Mucosa of descending colon (tissue), 3 donors: ENCODE data around the gene COX17. TPM values are rescaled to one million over a fixed set of nuclear protein-coding genes. Genes with fewer than 3 reads are reported as not detected.

ENCODE experiments used
- ATAC-seq: fragments of 200-7000 bp; cut with Tn5 transposase; one replicate; pipeline ENCODE4 v1.9.1; 2020; ENCODE audit warnings: mild to moderate bottlenecking, moderate library complexity
- DNase-seq, 3 donors: peaks; one replicate each; pipeline ENCODE4 v3.0.0-alpha.2; 2020
- H3K36me3 ChIP-seq: fragments of 200-600 bp; one replicate; pipeline ENCODE4 v1.8.0; 2021; ENCODE audit warnings: low read depth, mild to moderate bottlenecking
- H3K4me1 ChIP-seq: fragments of 200-600 bp; one replicate; pipeline ENCODE4 v1.8.0; 2021; ENCODE audit warnings: low read depth, mild to moderate bottlenecking
- H3K4me3 ChIP-seq: fragments of 200-600 bp; one replicate; pipeline ENCODE4 v1.8.0; 2021; ENCODE audit warnings: mild to moderate bottlenecking
- H3K9me3 ChIP-seq: fragments of 200-600 bp; one replicate; pipeline ENCODE4 v1.8.0; 2021; ENCODE audit warnings: mild to moderate bottlenecking
- CTCF ChIP-seq: fragments of 200-600 bp; IDR thresholded peaks from one replicate; pipeline ENCODE4 v1.8.0; 2022; ENCODE audit warnings: antibody characterized with exemption, mild to moderate bottlenecking
- intact Hi-C, 2 donors: fragments of 100-400 bp; cut with DNase I in 1 of 2; cut with micrococcal nuclease in 1 of 2; formaldehyde crosslinking; loops; one replicate each; pipeline versions ENCODE4 v1.11.0 to v1.11.1; 2022; cut with DNase I, micrococcal nuclease
- long read RNA-seq, 2 donors: library from polyadenylated mRNA; unstranded; transcript quantifications; one replicate each; pipeline ENCODE4 v2.0.0, GENCODE V29; 2019 to 2021
- total RNA-seq, 3 donors: library from RNA; stranded (reverse); fragmentation: NEBNext Ultra II Directional in 2 of 3; extraction: Animal tissue kit (Norgen Biotek cat#: 25700) in 2 of 3; gene quantifications; one replicate each; pipeline versions ENCODE4 v1.2.1 to v1.2.4, GENCODE V29; 2021 to 2023
- donor health status: DM: no; HTN: no; CAD: no; lungs with moderate emphysema.
- donor health status: DM: no; HTN: no; CAD: no.
- donor health status: DM: no; HTN: yes; CAD: no.

The COX17 gene
- total RNA-seq, result 10 to 100 TPM; 45.5 to 56.4 (median 52.4) TPM
- long read RNA-seq, donor 1, transcript COX17-201 (3 exons, 684 nt), result major isoform, 42 of 45 reads
- long read RNA-seq, donor 1, partial matches to known transcripts, result 1 of 45 reads
- long read RNA-seq, donor 1, other reads (novel, unspliced or antisense), result 2 of 45 reads
- long read RNA-seq, donor 2, transcript COX17-201 (3 exons, 684 nt), result major isoform, 81 of 87 reads
- long read RNA-seq, donor 2, partial matches to known transcripts, result 0 of 87 reads
- long read RNA-seq, donor 2, other reads (novel, unspliced or antisense), result 4 of 87 reads

GRCh38 chr3:119676771-119677640 is at the start of gene COX17:
Gene COX17, minus strand, starts transcription at chr3:119677406. Its CDS starts 96 bp downstream, at chr3:119677310.
- ATAC-seq (peak; percentile 95), DNase-seq (peak; percentile 95 to 97 (median 96))
- intact Hi-C loops, result no loop called here
- Histone ChIP-seq H3K4me3 (peak within 1 kb of the TSS; percentile 53), H3K4me1 (peaks cover 13% of the 10 kb centered on the region), H3K36me3 (no peaks in the 10 kb centered on the region), H3K9me3 (no peaks in the 10 kb centered on the region)
- TF ChIP-seq CTCF, result no peak

- intact Hi-C loops, result no loop called here
- TF ChIP-seq CTCF, result no peak
- Histone ChIP-seq H3K9me3 (no peaks in the 10 kb centered on the region), H3K36me3 (no peaks in the 10 kb centered on the region), H3K4me3 (no peak overlapping the region), H3K4me1 (no peaks in the 10 kb centered on the region)
- ATAC-seq (no peak), DNase-seq (no peak)
Measured at GRCh38 chr3:119726909-119727308, 49.7 kb upstream of the COX17 start.

GRCh38 chr3:119723022-119723421 is 45.8 kb upstream of the COX17 start:
- DNase-seq (no peak), ATAC-seq (no peak)
- Histone ChIP-seq H3K9me3 (no peaks in the 10 kb centered on the region), H3K4me3 (no peak overlapping the region), H3K4me1 (no peaks in the 10 kb centered on the region), H3K36me3 (no peaks in the 10 kb centered on the region)
- intact Hi-C loops, result no loop called here
- no peak for TF ChIP-seq CTCF

GRCh38 chr3:119717520-119717919 is 40.3 kb upstream of the COX17 start:
- ATAC-seq, result no peak
- no peak overlapping the region for H3K4me3 ChIP-seq
- H3K4me1 ChIP-seq, result peaks cover 6% of the 10 kb centered on the region
- intact Hi-C loops, result no loop called here
- no peaks in the 10 kb centered on the region for H3K9me3 ChIP-seq
- TF ChIP-seq CTCF, result no peak
- no peaks in the 10 kb centered on the region for H3K36me3 ChIP-seq
- DNase-seq, result no peak

- H3K4me3 ChIP-seq, result no peak overlapping the region
- H3K4me1 ChIP-seq, result peaks cover 6% of the 10 kb centered on the region
- H3K9me3 ChIP-seq, result no peaks in the 10 kb centered on the region
- TF ChIP-seq CTCF, result no peak
- intact Hi-C loops, result no loop called here
- no peaks in the 10 kb centered on the region for H3K36me3 ChIP-seq
- ATAC-seq (peak; percentile 99), DNase-seq (peak; percentile 74 to 78 (median 75))
Measured at GRCh38 chr3:119716998-119717397, 39.8 kb upstream of the COX17 start.
